Right ventricle myocardium superior (tissue), 1 donor: ENCODE measurements around the gene CCIN. TPM values are rescaled to one million over a fixed set of nuclear protein-coding genes. Genes with fewer than 3 reads are reported as not detected.
"Not testable (repeated sequence)": the region's sequence is repeated elsewhere in the genome, so short reads cannot be mapped to it uniquely, and the experiment has no call there.

ENCODE experiments used
- ATAC-seq: fragments of 200-7000 bp; cut with Tn5 transposase; one replicate; pipeline ENCODE4 v1.9.1; 2020; ENCODE audit warnings: mild to moderate bottlenecking; ENCODE audit not compliant: poor library complexity
- DNase-seq: peaks from one replicate; pipeline ENCODE4 v3.0.0-alpha.2; 2020
- intact Hi-C: fragments of 100-400 bp; cut with DNase I; formaldehyde crosslinking; loops from one replicate; pipeline ENCODE4 v1.11.2; 2022
- total RNA-seq: library from RNA; stranded (reverse); fragmentation: NEBNext Ultra II Directional; extraction: Animal tissue kit (Norgen Biotek cat#: 25700); gene quantifications from one replicate; pipeline ENCODE4 v1.2.1, GENCODE V29; 2021
- donor health status: DM: no; HTN: yes; CAD: no; lungs with severe emphysema.

The CCIN gene
- total RNA-seq, 1 donor from 2014 or later: not detected

GRCh38 chr9:36153746-36154145 is 15.4 kb upstream of the CCIN start:
- ATAC-seq (no peak), DNase-seq (no peak)
- intact Hi-C loops: no loop called here

GRCh38 chr9:36154331-36154952 is 14.7 kb upstream of the CCIN start:
- ATAC-seq (peak; percentile 36), DNase-seq (no peak)
- intact Hi-C loops: no loop called here

- intact Hi-C loops: no loop called here
- DNase-seq: no peak
- ATAC-seq: no peak
Measured at GRCh38 chr9:36156116-36156515, 13.1 kb upstream of the CCIN start.

DNA sequence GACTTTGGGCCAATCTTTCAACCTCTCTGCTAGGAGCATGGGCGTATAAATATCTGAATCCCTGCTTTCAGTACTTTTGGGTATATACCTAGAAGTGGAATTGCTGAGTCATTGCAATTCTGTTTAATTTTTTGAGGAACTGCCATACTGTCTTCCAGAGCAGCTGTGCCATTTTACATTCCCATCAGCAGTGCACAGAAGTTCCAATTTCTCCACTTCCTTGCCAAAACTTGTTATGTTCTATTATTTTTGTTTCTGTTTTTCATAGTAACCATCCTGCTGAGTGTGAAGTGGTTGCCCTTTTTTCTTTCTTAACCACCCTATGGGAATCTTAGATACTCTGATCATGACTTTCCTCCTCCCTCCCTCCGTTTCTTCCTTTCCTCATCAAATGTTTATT is 11.1 kb upstream of the CCIN start:
- DNase-seq (no peak), ATAC-seq (peak; percentile 69)
- intact Hi-C loops: no loop called here

GRCh38 chr9:36158917-36159316 is 10.3 kb upstream of the CCIN start:
- peak; percentile 60 for ATAC-seq
- intact Hi-C loops: no loop called here
- no peak for DNase-seq

- DNase-seq, intact Hi-C loops, ATAC-seq: not testable (repeated sequence)
Measured at GRCh38 chr9:36159509-36159908, 9.7 kb upstream of the CCIN start.

GRCh38 chr9:36160126-36160525 is 9.1 kb upstream of the CCIN start:
- intact Hi-C loops, DNase-seq, ATAC-seq: not testable (repeated sequence)

GRCh38 chr9:36161187-36161586 is 8.0 kb upstream of the CCIN start:
- no peak for ATAC-seq
- DNase-seq: no peak
- intact Hi-C loops: no loop called here

DNA sequence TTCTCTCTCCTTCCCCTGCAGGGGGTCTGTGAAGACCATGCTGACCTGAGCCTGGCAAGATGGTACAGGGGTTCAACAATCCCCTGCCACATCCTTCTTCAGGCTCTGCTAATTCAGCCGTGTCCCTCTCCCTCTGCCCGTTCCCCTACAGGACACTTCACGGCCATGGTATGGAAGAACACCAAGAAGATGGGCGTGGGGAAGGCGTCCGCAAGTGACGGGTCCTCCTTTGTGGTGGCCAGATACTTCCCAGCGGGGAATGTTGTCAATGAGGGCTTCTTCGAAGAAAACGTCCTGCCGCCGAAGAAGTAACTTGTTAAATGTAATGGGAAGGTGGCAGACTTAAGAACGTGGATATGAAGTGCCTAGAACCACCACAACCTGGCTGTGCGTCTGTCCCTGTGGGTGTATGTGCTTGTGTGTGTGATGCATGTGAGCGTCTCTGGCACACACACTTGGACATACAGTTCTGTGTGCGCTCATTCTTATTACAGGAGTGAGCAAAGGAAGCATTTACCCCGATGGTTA is 6.9 kb upstream of the CCIN start:
- intact Hi-C loops: no loop called here
- DNase-seq: no peak
- no peak for ATAC-seq

DNA sequence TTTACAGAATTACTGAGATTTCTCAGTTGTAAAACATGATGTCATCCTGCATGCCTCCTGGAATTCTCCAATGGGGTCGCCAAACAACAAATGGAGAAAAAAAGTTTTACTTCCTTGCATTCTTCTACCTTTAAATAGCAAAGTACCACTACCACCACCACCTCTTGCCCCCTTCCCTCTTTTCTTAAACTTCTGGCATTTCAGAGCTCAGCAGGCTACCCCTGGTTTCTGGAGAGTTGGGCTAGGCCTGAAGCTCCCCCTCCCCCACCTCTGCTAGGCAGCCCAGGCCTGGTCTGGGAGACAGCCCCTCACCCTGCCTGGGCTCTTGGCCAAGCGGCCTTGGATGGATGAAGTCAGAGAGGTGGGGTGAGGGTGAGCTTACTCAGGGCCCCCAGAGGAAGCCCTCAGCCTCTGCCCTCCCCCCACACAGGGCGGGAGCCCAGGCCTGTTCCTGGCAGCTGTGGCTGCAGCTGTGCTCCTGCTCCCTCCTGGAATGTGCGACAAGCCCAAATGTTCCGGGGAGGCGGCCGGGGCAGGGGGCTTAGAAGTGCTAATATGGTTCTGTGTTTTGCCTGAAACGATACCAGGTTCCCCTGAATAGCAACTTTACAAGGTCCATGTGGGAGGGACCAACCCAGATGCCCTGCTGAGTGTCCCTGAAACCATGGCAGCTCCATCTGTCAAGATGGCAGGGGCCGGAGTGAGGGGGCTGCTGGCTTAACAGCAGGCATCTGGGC is 6.0 kb upstream of the CCIN start:
- peak; percentile 81 for DNase-seq

DNA sequence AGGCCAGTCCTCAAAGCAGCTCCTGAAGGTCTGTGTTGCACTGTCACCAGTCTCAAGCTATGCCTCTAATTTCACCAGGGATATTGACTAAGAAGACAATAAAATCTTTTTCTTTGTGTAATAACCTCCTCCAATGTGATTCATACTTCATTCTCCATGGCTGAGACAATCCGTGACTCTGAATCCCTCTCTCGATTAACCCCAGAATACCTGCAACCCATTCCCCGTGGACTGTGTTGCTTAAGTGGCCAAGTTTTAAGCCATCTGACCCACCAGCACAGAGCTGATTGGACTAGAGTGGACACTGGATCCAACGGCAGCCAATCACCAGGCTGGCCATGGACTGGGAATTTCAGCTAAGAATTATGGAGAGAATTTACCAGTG is 5.4 kb upstream of the CCIN start:
- ATAC-seq: no peak
- intact Hi-C loops: no loop called here
- DNase-seq: no peak

More for the DNA sequence above, 6.0 kb upstream of the CCIN start:
- peak; percentile 50 for ATAC-seq
- intact Hi-C loops: no loop called here

- intact Hi-C loops: no loop called here
- no peak for ATAC-seq
- DNase-seq: no peak
Measured at GRCh38 chr9:36164372-36164771, 4.8 kb upstream of the CCIN start.

GRCh38 chr9:36164989-36165388 is 4.2 kb upstream of the CCIN start:
- intact Hi-C loops: no loop called here
- no peak for ATAC-seq
- DNase-seq: no peak

- ATAC-seq: peak; percentile 51
- DNase-seq: no peak
- intact Hi-C loops: loop anchor here (1.0 kb wide), 1 partner anchor 62 kb away; no protein-coding TSS in a partner anchor
Measured at GRCh38 chr9:36165826-36166167, 3.4 kb upstream of the CCIN start.

DNA sequence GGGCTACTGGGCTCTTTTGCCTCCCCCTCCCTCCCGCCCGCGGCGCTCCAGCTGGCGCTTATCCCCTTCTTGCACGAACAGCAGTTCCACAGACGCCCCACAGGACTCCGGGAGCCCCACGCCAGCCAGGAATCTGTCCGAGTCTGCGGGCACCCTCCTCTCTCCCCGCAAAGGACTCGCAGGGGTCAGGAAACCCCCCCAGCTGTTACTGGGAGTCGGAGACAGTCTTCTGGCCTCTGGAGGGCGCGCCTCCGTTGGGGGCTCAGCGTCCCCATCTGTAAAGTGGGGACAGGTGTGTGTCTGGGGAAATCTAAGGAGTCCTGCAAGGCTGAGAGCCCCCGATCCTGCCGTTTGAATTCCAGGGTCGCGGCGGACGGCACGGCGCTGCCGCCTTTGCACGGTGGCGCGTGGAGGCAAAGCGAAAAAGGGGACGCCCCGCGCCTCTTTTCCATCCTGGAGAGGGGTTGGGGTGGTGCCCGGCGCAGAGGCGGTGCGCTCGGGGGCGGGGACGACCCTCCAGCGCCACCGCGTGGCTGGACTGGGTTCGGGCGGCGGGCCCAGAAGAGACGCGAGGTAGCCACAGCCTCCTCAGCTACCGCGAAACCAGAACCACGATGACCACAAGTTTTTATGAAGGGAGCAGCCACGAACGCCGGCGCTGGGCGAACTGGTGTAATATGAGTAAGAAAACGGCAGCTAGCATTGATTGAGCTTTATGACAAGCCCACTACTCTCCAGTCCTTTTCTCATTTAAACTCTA is 2.8 kb upstream of the CCIN start:
- intact Hi-C loops: loop anchor here (1.0 kb wide), 1 partner anchor 63 kb away; no protein-coding TSS in a partner anchor
- ATAC-seq (peak; percentile 97), DNase-seq (peak; percentile 91)

GRCh38 chr9:36169708-36170107 is 520 bp downstream of the CCIN start:
- DNase-seq (no peak), ATAC-seq (no peak)
- intact Hi-C loops: no loop called here

DNA sequence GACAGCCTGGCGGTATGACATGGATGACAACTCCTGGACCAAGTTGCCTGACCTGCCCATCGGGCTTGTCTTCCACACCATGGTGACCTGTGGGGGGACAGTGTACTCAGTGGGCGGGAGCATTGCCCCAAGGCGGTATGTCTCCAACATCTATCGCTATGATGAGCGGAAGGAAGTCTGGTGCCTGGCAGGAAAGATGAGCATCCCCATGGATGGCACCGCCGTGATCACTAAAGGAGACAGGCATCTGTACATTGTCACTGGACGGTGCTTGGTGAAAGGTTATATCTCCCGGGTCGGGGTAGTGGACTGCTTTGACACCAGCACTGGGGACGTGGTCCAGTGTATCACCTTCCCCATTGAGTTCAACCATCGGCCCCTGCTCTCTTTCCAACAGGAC is 1.3 kb downstream of the CCIN start:
- intact Hi-C loops: no loop called here

DNA sequence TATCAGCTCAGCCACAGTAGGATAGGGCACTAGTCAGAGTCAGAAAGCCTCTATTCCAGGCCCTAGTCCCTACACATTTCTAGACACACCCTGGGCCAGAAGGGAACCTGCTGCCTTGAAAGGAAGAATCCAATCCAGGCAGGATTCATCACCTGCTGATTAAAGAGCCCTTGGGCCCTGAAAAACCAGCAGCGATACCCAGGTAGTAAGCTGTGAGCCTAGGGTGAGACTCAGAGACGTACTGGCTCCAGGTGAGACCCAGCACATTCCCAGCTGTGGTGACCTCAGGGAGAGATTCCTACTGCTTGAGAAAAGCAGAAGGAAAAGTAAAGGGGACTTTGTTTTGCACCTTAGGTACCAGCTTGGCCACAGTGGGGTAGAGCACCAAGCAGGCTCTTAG is 4.7 kb downstream of the CCIN start:
- ATAC-seq (no peak), DNase-seq (no peak)
- intact Hi-C loops: no loop called here

More for the DNA sequence above, 1.3 kb downstream of the CCIN start:
- DNase-seq: no peak
- ATAC-seq: no peak

DNA sequence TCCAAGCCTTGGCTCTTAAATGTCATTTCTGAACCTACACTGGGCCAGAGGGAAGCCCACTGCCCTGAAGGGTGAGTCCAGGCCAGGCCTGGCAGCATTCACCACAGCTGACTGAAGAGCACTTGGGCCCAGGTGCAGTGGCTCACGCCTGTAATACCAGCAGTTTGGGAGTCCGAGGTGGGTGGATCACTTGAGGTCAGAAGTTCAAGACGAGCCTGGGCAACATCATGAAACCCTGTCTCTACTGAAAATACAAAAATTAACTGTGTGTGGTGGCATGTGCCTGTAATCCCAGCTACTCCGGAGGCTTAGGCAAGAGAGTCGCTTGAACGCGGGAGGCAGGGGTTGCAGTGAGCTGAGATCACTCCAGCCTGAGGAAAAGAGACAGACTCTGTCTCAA is 5.1 kb downstream of the CCIN start:
- intact Hi-C loops: no loop called here
- ATAC-seq (no peak), DNase-seq (no peak)

DNA sequence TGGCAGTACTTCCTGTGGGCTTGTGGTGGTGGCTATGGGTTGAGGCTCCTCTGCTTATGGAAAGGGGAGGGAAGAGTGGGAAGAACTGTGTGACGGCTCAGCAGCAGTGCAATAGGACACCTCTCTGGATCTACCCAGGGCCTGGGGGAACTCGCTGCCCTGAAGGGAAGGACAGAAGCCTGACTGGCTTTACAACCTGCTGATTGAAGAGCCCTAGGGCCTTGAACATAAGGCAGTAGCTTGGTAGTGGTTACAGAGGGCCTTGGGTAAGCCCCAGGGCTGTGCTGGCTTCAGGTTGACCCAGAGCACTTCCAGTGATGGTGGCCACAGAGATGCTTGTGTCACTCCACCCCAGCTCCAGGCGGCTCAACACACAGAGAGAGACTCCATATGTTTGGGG is 5.5 kb downstream of the CCIN start:
- DNase-seq: no peak
- intact Hi-C loops: no loop called here
- no peak for ATAC-seq
